ENCODE results near the gene RSRC2.
A peak's percentile ranks its signal among the peaks of the same experiment; 100 is the strongest.
"Not testable (repeated sequence)": the region's sequence is repeated elsewhere in the genome, so short reads cannot be mapped to it uniquely, and the experiment has no call there.

Gene RSRC2

DNA sequence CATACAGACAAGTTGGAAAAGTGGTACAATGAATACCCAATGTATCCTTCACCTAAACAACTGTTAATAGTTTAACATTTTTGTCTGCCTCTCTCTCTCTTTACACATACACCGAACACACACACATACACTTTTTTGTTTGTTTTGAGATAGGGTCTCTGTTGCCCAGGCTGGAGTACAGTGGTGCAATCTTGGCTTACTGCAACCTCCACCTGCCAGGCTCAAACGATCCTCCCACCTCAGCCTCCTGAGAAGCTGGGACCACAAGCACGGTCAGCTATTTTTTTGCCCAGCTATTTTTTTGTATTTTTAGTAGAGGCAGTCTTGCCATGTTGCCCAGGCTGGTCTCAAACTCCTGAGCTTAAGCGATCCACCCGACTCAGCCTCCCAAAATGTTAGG lies 42.8 kb downstream of the RSRC2 start:
- no peak for DNase-seq

DNA sequence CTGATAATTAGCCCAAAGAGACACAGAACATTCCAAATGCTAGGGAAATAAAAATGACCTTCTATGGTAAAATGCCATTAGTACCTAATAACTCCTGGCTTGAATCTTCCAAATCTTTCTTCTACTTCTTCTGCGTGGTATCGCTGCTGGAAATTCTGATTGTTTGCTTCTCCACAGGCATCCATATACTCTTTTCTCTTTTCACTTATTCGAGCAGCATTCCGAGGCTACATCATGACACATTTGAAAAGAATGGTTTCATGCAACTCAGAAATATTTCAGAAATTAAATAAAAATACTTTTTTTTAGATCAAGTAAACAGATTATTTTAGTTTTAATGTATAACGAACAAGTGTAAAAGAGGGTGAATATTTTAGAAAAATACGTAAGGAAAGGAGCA lies 44.9 kb downstream of the RSRC2 start:
- DNase-seq, result no peak

DNA sequence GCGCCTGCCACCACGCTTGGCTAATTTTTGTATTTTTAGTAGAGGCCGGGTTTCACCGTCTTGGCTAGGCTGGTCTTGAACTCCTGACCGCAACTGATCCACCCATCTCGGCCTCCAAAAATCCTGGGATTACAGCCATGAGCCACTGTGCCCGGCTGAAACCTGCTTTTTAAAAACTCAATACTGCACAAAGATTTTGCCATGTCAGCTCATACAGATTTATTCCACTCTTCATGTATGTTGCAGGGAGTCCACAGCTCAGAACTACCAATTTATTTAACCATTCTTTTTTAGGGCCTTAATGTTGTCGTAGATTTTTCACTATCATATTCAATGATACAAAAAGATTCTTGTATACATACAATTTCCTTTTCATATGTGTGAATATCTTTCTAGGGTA lies 46.0 kb downstream of the RSRC2 start:
- no peak for DNase-seq

DNA sequence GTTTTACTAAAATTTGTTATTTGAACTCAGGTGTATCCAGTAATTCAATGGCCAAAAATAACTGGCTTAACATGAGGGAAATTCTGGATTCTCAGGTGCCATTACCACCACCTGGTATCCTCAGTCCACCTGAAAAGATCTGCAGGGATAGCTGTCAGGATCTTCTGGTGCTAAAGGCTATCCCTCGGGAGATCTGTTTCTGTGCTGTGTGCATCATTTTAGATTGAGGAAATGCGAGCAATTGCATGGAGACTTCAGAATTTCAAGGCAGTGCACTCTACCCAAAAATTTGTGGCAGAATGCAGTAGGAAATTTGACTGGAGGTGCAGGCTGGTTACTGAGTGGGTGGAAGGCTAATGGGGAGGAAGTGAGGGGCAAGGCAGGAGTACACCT lies 52.4 kb downstream of the RSRC2 start:
- no peak for DNase-seq

DNA sequence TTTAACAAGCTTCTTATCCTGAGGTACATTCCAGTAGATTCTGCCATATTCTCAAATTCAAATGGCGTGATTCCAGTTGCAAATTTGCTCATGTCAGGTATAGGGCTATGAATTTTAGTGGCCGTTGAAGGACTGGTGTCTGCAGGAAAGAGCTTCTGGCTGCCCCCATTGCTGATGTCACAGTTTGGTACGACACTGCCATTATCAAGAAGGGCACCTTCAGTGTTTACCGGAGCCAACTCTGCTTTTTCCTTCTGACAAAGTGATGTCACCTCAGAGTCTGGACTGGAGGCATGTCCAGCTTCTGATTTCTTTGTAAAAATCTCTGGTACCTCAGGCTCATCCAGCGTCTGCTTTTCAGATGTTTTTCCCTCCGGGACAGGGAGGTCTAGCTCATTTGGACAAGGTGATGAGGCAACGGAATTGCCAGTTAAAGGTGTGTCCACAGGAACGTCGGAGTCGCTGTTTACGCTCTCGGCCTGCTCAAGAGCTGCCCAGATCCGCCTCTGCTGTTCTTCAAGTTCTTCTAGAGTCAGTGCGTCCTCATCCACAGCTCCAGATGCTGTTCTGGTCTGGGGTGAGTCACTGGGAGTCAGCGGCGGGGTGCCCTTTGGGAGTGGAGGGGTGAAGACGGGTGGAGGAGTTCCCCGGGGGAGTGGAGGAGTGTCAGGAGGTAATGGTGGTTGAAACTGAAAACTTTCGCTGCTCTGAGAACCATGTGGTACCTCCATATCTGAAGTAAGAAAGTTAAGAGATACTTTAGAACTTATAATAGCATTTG lies 53.0 kb downstream of the RSRC2 start:
- no peak for DNase-seq

DNA sequence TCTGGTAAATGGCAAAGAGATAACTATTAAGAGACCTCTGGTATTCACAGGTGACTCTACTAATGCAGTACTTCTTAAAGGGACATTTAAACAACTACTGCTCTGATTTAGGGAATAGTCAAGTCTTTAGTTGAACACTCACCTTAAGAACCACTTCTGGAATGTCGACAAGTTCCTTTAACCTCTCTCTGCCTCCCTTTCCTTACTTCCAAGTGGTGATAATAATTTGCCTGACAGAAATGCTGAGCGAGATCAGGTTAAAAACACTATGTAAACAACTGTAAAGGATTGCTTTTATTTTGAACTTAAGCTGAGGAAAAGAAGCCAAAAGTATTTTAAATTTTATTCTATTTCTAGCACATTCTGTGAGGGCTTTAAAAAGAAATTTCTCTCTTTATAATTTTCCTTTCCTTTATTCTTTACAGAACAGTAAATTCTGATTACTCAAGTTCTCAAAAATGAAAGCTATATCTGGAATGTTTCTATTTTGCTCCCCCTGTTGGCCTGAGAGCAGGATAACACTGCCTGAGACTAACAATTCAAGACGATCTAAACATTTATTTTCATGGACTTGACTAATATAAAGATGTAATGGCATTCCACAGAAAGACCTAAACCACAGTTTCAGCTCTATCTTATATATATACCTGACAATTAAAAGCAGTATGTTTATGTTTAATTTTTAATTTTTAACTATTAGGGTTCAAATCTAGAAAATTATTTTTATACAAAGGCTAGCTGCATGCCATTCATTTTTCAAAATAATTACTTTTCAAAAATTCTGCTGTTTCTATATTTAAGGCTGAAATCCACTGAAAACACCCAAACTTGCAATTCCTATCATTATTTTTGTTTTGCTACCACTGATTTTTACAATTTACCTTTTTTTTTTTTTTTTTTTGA lies 55.2 kb downstream of the RSRC2 start:
- peak; percentile 72 for DNase-seq

DNA sequence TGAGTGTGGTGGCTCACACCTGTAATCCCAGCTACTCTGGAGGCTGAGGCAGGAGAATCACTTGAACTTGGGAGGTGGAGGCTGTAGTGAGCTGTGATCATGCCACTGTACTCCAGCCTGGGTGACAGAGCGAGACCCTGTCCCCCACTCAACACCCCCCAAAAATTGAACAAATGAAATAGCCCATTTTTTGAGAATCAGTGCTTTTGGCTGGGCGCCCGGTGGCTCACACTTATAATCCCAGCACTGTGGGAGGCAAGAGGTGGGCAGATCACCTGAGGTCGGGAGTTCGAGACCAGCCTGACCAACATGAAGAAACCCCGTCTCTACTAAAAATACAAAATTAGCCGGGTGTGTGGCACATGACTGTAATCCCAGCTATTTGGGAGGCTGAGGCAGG lies 56.2 kb downstream of the RSRC2 start:
- DNase-seq, result not testable (repeated sequence)

DNA sequence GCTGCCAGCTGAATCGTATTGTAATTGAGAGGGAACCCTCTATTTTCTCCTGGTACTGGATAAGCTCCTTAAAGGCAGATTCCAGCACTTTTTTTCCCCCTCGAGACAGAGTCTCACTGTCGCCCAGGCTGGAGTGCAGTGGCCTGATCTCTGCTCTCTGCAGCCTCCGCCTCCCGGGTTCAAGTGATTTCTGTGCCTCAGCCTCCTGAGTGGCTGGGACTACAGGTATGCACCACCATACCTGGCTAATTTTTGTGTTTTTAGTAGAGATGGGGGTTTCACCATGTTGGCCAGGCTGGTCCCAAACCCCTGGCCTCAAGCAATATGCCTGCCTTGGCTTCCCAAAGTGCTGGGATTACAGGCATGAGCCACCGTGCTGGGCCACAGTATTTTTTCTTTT lies 56.9 kb downstream of the RSRC2 start:
- not testable (repeated sequence) for DNase-seq

DNA sequence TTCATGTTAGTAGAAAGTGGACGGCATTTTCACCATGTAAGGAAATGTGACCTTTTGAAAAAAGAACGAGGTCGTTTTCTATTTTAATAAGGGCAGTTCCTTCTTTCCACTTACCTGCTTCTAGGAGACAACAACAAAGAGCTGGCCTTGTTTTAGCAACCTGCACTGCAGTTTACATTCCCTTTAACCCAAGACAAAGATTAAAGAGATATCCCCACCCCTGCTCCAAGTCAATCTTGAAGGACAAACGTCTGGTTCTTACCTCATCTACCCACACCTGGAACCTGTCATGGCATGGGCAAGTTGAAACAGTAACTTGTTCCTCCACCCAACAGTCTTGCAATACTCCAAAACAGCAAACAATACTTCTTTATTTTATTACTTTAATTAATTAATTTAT lies 58.8 kb downstream of the RSRC2 start:
- DNase-seq, result no peak

DNA sequence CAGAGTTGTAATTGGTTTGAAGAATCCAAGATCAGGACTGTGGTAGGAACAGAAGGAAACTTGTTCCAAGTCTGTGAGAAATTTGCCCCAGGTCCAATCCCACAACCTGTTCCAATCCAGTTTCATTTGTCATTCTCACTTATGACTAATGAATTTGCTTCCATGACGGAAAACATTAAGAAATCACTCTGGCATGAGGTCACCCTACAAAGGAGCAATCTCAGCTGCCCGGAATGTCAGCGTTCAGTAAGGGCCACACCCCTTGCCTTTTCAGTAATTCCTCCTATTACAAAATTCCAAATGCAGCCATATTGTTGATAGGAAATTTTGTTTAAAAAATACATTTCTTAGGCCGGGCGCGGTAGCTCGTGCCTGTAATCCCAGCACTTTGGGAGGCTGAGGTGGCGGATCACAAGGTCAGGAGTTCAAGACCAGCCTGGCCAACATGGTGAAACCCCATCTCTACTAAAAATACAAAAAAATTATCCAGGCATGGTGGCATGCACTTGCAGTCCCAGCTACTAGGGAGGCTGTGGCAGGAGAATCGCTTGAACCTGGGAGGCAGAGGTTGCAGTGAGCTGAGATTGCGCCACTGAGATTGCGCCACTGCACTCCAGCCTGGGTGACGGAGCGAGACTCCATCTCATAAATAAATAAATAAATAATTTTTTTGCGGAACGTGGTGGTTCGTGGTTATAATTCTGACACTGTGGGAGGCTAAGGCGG lies 62.3 kb downstream of the RSRC2 start:
- not testable (repeated sequence) for DNase-seq

DNA sequence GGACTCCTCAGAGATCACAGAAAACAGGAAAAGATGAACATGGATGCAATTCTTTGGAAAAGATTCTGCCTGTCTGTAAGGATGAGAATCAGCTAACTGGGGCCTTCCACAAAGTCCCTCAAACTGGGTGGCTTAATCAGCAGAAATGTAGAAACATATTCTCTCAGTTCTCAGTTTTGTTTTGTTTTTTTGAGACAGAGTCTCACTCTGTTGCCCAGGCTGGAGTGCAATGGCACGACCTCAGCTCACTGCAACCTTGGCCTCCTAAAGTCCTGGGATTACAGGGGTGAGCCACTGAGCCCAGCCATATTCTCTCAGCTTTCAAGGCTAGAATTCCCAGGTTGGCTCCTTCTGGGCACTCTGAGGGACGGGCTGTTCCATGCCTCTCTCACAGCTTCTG lies 66.1 kb downstream of the RSRC2 start:
- DNase-seq, result no peak

DNA sequence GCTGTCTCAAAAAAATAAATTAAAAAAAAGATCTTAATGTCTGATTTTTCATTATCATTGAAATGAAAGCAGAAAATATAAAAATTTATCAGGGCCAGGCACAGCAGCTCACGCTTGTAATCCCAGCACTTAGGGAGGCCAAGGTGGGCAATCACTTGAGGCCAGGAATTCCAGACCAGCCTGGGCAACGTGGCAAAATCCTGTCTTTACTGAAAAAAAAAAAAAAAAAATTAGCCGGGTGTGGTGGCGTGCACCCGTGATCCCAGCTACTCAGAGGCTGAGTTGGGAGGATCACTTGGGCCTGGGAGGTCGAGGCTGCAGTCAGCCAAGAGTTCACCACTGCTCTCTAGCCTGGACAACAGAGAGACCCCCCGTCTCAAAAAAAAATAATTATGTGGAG lies 66.7 kb downstream of the RSRC2 start:
- no peak for DNase-seq

DNA sequence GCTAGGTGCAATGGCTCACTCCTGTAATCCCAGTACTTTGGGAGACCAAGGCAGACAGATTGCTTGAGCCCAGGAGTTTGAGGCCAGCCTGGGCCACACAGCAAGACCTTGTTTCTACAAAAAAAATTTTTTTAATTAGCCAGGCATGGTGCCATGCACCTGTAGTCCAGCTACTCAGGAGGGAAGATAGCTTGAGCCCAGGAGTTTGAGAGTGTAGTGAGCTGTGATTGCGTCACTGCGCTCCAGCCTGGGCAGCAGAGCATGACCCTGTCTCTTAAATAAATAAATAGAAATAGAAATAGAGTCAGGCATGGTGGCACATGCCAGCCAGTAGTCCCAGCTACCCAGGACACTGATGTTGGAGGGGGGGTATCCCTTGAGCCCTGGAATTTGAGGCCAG lies 67.5 kb downstream of the RSRC2 start:
- DNase-seq, result no peak

DNA sequence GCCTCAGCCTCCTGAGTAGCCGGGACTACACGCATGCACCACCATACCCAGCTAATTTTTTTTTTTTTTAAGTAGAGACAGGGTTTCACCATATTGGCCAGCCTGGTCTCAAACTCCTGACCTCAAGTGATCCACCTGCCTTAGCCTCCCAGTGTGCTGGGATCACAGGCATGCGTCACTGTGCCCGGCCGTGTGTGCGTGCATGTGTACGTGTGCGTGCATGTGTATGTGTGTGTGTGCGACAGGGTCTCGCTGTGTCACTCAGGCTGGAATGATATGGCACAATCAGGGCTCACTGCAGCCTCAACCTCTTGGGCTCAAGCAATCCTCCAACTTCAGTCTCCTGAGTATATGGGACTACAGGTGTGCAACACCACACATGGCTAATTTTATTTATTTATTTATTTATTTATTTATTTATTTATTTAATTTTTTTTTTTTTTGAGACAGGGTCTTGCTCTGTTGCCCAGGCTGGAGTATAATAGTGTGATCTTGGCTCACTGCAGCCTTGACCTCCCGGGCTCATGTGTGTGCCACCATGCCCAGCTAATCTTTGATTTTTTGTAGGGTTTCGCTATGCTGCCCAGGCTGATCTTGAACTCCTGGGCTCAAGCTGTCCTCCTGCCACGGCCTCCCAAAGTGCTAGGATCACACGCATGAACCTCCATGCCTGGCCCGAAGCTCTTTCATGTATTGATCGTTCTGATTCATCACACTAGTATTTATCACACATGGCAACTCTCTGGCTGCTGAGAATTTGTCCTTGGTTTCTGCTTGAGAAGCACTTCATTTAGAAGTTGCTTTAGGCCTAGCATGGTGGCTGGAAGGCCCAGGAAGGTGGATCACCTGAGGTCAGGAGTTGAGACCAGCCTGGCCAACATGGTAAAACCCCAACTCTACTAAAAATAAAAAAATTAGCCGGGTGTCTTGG lies 68.4 kb downstream of the RSRC2 start:
- DNase-seq, result no peak

DNA sequence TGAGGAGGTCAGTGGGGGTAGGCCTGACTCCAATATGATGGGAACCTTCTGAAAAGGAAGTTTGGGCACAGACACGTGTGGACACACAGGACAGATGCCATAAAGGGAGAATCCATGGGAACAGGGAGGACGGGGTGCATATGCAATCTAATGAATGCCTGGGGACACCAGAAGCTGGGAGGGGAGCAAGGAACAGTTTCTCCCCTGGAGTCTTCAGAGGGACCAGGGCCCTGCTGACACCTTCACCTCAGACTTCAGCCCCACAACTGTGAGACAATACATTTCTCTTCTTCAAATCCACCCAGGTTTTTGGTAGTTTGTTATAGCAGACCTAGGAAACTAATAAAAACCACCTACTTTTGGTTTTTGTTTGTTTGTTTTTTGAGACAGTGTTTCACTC lies 69.1 kb downstream of the RSRC2 start:
- no peak for DNase-seq

DNA sequence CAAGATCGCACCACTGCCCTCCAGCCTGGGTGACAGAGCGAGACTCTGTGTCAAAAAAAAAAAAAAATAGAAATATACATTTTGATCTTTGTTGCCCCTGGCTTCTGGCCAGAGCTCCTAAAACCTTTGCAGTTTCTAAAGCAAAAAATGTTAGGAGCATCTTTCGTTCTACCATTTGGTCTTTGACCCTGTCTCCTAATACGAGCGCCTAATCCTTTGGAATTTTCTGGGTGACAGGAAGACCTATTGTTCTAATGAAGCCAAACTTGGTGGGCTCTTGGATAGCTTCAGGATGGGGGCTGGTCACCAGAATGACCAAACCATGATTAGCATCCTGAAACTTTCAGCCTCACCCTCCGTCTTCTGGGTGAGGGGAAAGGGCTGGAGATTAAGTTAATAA lies 72.0 kb downstream of the RSRC2 start:
- no peak for DNase-seq

DNA sequence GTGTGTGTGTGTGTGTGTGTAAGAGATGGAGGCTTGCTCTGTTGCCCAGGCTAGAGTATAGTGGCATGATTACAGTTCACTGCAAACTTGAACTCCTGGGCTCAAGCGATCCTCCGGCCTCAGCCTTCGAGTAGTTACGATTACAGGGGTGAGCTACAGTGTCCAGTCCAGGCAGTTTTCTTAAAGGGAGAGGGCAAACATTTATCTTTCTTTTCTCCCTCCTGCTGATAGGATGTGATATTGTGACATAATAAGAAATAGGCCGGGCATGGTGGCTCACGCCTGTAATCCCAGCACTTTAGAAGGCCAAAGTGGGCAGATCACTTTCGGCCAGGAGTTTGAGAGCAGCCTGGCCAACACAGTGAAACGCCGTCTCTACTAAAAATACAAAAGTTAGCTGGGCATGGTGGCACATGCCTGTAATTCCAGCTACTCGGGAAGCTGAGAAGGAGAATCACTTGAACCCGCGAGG lies 72.5 kb downstream of the RSRC2 start:
- DNase-seq, result no peak
